Measurements from ENCODE around the gene FERMT1.

DNA sequence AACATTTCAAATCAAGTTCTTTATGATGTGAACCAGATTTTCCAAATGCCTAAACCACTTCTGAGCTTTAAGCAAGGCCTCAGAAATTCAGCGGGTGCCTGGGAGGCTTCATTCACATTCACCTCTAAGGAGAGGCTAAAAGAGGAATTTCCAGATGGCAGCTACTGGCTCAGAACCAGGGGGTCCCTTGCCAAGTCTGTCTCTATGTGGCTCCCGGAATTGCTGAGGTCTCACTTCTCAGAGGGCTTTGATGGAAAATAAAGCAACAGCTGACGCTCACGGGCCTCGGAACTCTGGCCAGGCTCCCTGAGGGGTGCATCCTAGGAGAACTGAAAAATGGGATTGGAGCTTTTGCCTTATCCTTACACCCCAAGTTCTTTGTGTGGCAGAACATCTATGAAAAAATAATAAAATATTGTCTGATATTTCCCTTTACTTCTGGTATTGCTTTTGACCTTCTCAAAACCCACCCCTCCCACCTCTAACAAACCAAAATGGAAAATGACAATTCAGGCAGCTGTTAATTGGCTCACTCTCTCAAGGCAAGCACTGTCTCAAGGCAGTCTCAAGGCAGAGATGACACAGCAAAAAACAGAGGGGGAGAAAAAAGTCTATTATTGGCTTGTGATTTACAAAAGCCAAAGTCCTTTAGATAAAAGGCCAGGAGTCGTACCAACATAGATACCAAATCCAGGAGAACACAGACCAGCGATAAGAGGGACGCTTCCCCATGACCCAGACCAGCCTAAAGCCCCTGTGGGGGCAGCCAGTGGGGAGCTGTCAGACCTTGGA, 47.2 kb downstream of the FERMT1 start:
- TF ChIP-seq POLR2A (IDR thresholded peaks at IDR 0.05), result no peak
- TF ChIP-seq, protein P1, sequence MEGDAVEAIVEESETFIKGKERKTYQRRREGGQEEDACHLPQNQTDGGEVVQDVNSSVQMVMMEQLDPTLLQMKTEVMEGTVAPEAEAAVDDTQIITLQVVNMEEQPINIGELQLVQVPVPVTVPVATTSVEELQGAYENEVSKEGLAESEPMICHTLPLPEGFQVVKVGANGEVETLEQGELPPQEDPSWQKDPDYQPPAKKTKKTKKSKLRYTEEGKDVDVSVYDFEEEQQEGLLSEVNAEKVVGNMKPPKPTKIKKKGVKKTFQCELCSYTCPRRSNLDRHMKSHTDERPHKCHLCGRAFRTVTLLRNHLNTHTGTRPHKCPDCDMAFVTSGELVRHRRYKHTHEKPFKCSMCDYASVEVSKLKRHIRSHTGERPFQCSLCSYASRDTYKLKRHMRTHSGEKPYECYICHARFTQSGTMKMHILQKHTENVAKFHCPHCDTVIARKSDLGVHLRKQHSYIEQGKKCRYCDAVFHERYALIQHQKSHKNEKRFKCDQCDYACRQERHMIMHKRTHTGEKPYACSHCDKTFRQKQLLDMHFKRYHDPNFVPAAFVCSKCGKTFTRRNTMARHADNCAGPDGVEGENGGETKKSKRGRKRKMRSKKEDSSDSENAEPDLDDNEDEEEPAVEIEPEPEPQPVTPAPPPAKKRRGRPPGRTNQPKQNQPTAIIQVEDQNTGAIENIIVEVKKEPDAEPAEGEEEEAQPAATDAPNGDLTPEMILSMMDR (IDR thresholded peaks at IDR 0.05), result no peak
